Hematopoietic multipotent progenitor cell treated with erythropoietin and hydrocortisone succinate and interleukin-3 and kit ligand, for 6 days (in vitro differentiated cells): ENCODE results near the gene ANKRD39.

Experiments used
- DNase-seq: peaks from one replicate; pipeline ENCODE4 v3.0.0-alpha.2; 2015

Gene ANKRD39

DNA sequence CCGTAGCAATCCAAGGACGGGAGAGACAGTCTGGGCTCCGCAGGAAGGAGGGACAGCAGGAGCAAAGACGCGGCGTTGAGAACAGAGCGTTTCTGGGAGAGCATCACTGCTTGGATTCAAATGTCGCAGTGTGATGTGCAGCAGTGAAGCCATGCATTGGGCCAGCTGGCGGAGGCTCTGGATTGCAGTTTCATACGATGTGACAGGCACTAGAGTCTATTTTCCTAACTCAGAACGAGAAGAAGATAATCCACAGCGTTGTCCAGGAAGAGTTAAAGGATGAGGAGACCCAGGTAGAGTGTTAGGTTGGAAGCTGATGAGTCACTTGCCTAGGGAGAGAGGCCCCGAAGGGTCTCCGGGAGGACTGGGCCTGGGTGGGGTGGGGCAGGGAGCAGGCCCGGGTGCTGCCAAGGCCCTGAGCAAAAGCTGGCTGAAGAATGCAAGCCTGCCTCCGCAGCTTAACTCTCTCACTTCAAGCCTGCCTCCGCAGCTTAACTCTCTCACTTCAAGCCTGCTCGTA lies 29.7 kb upstream of the ANKRD39 start:
- DNase-seq = no peak

DNA sequence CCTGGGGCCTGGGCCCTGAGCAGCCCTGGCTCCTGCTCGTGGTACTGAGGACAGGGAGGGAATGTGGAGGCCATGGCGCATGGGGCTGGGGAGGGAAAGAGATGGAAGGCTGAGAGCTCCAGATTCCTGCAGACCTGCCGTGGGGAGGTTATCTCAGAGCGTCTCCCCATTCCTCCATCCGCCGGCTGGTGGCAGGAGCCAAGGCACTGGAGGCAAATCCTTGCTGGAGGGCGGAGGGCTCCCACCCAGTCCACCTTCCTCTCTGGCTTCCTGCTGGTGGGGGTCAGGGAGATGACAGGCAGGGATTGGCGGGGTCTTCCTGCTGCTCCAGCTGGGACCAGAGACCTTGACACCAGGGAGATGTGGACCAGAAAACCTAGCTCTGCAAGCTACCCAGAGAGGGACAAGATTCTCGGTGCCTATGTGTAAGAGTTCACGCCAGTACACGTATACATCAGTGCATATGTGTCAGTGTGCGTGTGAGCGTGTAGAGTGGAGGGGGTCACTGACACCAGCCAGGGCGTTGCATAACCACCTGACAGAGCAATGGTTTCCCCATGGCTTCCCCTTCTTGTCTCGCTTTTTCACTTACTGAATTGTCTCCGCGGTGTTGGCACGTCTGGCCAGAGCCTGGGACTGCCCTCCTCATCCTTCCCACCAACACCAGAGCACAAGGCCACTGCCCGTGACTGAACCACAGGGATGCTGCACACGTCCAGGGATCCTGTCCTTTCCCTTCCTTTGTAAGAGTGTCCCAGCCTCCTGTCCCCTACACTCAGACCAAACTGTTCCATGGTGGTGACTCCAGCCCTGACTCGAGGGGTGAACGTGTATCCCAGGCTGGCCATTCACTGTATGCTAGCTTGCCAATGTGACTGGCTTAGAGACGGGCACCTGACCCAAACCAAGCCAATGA lies 27.9 kb upstream of the ANKRD39 start:
- no peak for DNase-seq

DNA sequence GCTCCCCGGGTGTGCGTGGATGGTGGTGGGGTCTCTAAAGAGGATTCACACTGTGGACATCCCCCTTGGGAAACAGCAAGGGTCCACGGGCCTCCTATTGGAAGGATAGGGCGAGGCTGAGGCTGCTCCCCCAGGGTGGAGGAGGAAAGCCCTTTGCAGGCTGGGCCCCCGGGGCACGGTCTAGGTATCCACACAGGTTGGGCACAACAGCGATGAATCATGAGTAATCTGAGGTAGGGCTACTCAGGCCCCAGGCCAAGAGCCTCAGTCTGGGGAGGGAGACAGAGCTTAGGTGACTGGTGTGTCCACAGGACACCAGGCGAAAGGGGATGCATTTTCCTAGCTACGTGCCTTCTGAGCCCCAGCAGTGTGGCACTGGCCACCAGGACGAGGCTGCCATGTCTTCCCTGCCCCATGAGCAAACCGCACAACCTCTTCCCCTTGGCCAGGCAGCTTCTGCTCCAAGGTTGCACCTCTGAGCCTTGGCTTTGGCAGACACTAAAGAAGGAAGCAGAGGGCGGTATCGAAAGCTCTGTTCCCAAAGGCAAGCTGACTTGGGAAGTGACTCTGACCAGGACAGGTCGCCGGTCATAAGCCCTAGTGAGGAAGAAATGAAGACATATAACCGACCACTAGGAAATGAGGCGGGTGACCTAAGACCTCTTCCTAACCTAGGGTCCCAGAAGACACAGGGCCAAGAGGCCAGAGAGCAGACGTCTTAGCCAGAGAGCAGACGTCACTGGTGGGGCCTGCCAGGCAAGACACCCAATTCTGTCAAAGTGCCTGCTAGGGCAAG lies 26.7 kb upstream of the ANKRD39 start:
- DNase-seq = no peak

DNA sequence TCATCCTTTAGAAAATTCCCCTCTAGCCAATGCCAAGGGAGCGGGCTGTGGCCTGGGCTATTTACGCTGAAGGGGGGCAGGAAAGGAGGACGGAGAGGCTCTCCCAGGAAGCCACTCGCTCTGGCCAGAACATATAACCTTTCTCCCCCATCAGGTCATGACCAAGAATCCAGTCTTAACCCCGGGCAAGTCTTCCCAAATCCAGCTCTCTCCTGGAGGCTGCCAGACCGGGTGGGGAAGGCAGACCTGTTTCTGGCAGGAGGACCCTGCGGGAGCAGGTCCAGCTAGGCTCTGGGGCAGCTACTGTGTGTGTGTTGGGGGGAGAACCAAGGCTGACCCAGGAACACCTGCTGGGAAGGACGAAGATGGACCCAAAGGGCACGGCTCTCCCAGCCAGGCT lies 25.5 kb upstream of the ANKRD39 start:
- DNase-seq = no peak

DNA sequence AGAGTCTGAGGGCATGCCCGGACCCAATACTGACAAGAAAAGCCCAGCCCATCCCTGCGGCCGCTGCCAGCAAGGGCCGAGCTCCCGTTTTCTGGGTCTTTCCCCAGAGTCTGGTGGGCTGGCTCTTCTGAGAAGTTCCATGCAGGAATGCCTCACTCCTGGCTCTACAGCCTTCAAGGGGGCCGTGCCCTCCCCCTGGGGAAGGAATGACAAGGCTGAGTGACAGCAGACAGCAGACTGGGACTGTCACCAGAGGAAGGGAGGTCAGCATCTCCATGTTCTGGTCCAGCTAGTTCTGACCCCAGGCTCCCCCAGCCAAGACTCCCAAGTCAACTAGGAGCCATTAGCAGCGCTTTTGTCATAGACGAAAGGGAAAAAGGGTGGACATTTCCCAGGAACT lies 25.1 kb upstream of the ANKRD39 start:
- no peak for DNase-seq

DNA sequence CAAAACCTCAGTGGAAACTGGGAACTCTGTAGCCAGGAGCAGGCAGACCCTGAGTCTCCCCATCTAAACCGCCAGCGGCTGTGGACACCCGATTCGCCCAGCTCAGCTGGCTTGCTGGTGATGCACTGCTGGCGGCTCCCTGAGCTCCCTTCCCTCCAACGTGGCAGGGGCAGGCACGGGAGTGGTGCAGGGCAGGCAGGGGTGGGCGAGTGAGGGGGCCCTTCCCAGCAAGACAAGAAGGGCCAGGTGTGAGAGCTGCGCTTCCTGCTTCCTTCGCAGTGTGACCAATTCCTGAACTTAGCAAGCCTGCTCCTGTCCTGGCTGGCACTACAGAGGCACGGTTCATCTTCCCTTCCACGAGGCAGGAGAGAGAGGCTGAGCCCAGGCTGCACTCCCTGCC lies 24.4 kb upstream of the ANKRD39 start:
- DNase-seq = no peak

DNA sequence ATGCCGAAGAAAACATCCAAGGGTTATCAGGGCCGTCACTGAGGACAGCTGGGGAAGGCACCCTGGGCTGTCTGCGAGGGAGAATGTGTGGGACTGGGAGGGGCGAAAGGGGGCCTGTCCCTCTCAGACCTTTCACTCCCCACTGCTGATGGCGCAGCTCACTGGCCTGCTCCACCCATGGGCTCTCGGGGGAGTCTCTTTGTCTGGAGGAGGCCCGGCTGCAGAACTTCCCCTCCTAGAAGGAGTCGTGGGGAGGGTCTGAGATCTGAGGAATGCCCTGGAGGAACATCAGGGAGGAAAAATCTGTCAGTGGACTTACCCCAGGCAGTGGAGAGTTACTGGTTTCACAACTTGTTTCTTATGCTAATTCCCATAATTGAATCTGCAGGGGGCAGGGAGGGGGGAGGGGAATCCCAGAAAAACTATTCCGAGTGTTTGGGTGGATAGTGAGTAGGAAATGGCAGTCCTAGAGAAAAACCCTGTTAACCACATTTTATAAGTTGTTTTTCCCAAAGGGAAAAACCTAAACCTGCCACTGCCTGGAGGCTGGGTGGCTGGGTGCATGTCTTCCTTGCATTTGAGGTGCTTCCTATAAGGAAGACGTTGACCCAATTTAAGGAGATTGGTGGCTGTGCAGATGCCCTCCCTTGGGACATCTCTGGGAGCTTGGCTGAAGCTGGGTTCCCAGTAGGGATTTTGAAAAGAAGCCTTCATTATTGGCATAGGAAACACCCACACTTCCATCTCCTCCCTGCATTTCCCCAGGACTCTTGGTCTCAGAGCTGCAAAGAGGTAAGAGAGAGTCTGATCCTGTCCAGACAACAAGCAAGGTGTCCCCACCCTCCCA lies 23.8 kb upstream of the ANKRD39 start:
- no peak for DNase-seq

DNA sequence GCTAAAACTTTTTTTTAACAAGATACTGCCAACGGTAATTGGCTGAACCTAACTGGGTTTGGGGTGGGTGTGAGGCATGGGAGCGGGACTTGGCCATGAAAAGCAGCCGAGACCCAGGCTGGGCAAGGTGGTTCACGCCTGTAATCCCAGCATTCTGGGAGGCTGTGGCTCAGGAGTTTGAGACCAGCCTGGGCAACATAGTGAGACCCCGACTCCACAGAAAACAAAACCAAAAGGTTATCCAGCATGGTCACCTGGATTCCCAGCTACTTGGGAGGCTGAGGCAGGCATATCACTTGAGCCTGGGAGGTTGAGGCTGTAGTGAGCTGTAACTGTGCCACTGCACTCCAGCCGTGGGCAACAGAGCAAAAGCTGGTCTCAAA lies 23.1 kb upstream of the ANKRD39 start:
- no peak for DNase-seq

DNA sequence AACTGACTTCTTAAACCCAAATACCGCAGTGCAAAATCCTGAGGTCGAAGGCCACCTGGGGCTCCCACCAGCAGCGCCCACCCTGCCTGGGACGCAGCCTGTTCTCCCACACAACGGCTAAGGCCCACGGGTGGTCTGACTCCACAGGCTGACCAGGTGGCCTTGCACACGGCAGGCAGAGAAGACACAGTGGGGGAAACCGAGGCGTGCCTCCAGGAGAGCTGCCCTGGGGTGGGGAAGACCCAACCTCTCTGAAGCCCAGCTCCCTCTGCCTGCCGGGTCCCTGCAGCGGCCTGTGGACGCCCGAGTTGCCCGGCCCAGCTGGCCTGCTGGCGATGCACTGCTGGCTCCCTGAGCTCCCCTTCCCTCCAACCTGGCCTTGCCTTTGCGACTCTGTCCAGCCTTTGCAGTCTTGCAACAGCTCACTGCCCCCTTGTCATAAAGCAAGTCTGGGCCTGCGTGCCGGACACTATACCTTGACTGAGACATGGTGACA lies 21.8 kb upstream of the ANKRD39 start:
- DNase-seq = no peak

DNA sequence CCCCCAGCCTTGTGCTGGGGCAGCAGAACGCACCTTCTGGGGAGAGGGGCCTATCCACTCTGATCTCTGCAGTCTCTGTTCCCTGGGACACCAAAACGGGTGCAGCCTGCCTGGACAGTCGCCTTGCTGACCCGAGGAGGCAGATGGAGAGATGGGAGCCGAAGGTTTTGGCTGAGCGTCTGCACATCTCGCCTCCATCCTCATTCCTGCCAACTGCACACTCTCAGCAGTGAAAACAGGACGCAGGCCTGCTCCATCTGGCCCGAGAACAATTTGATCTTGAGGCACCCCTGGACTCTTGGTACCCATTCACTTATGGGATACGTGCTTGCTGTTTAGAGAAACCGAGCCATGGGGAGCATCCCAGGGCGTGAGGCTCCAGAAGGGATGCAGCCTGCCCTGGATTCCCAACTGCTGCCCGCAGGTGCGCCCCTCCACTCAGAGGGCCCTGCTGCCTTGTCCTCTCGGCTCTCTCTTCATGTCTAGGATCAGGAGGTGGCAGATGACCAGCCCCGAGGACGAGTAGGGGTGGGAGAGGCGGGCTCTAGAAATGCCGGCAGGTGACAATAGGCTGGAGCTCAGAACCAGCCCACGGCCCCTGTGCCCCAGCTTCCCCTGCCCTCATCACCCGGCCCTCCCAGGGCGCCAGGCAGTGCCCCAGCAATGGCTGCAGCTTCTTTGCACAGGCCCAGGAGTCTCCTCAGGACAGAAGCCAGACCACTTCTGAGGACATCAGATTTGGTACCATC lies 21.2 kb upstream of the ANKRD39 start:
- no peak for DNase-seq

DNA sequence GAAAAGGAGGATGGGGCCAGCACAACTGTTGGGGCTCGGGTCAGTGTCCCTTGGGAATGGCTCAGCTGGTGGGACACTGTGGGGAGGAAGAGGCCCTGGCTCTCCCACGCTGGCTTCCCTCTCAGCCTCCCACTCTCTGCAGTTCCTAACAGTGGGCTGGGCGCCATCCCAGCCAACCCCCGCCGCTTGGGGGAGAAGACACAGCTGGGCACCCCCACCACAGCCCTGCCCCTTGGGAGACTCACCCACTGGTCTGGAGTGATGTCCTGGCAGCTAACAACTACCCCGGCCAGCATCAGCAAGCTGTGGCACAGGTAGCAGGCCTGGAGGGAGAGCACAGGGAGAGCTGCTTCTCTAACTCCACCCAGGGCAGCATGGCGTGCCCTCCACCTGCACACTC lies 20.4 kb upstream of the ANKRD39 start:
- no peak for DNase-seq

DNA sequence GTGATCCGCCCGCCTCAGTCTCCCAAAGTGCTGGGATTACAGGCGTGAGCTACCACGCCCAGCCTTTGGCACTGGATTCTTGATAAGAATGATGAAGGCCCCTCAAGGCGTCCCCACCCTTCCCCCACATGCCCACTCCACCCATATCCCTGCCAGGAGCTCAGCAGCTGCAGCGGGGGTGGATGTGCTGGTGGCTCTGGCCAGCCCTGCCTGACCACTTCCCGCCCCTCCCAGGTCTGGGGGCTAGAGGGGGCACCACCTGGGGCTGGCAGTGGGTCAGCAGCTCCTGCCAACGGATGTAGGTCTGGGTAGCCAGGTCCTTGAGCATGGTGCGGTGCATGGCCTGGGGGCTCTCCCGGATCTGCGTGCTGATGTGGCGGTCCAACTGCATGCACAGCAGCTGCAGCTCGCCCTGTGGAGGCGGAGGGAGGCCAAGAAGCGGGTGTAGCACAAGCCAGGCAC lies 19.8 kb upstream of the ANKRD39 start:
- peak; percentile 78 for DNase-seq

DNA sequence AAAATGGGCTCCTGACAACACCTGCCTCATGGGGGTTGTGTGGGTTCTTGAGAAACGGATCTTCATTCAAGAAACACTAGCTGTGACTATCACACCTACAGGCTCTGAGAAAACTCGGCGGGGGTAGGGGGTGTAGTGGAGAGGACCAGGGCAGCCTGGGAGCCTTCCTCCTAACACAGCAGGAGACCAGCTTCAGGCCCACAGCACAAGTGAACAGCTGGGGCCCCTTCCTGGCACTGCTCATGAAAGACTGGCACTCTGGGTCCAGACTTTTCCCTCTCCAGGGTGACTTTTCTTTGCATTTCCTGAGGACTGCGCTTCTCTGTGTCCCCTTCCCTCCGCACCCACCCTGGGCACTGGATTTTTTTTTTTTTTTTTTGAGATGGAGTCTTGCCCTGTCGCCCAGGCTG lies 19.2 kb upstream of the ANKRD39 start:
- no peak for DNase-seq

DNA sequence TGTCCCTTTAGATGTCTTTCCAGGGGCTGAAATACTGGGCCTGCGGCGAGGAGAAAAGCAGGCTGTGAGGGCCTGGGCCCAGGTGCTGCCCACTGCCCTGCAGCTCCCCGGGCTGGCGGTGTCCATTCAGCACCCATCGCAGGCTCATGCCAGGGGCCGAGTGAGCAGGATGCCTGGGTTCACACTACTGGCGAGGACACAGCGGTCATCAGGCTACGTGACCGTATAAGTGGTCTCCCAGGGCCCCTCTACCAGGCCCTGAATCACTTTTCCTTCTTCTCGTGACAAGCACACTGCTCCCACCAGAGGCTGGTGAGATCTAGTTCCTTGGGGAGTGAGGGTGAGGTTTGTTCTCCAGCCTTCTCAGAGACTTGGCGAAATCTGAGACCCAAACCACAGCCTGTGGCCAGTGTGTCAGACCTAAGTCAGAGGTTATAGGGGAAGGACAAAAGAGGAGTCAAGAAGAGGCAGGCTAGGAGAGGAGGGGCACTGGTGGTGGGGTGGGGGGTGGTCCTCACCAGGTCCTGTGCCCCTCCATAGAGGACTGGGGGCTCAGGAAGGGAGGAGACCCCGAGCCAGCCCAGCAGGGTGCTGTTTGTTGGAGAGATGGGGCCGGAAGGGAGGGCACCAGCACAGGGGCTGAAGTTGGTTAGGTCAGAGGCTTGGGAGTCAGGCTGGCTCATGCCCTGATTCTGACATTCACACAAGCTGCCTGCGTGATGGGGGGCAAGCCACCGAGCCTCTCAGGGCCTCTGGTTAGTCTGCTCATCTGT lies 18.6 kb upstream of the ANKRD39 start:
- no peak for DNase-seq

DNA sequence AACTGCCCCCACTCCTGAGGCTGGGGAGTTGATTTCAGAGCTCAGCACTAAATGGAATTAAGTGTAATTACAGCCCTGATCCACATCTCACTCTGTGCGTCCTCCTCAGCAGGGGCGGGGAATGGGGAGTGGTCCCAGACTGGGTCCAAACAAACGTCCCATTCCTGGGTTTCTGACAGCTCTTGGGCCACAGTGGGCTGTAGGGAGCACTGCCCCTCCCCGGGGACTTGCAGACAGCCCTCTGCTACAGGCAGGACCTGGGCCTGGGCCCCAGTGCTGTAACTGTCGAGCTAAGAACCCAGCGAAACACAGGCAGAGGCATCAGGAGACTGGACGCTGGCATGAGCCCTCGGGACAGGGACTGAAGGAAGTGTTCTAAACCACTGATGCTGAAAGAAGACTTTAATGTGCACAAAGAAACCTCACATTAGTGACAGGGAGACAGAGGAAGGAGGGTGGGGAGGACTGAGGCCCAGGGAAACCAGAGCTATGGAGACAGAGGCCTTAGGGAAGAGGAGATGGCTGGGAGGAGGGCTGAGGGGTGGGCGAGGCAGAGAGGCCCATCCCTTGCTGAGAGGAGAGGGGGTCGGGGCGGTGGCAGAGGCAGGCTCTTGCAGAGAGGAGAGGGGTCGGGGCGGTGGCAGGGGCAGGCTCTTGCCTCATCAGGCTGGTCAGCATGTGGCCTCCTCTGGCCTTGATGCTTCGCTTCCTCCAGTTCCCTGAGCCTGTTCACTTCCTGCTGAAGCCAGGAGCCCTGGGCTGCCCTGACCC lies 17.9 kb upstream of the ANKRD39 start:
- DNase-seq = no peak

DNA sequence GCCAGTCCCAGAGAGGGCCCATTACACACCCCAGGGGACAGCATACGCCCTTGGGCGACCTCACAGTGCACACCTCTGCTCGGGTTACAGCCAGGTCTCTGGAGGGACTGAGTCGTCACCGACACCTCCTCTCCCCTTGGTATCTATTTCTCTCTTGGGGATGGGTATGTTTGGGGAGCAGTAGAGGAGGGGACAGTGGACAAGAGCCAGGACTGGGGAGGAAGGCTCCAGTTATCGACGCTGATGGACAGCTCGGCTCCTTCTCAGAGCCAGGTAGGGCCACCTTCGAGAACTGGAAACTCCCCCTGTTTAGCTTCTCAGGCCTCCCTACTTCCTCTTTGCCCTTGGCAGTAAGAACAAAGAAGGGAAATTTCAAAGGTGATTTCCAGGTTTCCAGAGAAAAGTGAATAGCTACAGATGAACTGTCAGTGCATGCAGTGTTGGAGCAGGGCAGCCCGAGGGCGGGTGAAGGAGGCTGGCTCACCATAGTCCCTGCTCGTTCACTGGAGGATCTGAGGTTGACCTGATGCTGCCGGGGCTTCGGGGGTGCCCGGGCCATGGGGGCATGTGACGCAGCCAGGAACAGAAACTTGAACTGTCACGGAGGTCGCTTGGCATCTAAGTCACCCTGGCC lies 16.5 kb upstream of the ANKRD39 start:
- DNase-seq = no peak

DNA sequence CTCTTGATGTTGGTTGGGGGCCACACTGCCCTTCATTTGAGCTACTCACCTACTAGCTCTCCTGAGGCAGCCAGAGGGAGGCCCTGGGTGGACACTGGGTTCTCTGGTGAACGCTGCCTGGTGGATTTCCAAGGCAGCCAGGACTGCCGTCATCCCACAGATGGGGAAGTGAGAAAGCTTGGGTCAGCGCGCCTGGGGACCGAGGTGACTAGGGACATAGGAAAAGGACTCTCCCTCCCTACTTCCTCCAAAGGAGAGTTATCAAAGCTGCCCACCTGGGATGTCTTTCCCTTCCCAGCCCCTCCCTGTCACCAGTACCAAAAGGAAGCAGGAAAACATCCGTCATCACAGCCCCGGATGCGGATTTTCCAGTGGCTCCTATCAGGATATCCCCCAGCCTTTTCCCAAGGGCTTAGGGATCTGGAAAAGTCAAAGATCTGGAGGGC lies 15.9 kb upstream of the ANKRD39 start:
- no peak for DNase-seq

DNA sequence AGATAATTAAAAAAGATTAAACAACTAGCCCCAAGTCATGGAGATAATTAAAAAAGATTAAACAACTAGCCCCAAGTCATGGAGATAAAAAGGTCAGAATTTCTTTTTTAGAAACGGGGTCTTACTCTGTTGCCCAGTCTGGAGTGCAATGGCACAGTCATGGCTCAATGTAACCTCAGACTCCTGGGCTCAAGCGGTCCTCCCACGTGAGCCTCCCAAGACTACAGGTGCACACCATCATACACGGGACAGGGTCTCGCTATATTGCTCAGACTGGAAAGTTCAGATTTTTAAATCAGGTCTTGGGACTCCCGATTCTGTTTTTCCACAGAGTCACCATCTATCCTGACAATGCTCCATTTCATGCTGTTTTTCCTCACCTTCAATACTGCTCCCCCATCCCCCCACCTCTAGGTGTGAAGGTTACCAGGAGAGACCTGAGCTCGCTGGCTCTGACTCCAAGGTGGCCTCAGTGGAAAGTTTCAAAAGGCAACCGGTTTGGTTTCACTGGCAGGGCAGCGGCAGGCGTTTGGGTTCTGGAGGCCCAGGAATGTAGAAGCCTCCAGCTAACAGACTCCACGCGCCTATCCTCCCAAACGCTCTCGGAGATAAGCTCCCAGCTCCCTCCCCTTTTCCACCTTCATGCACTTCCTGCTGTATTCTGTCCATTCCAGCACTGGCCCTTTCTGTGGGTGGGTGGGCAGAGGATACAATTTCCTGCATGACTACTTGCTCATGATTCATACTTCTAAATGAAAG lies 15.0 kb upstream of the ANKRD39 start:
- DNase-seq = no peak
